Measurements from ENCODE around the gene LDHA. TPM values are rescaled to one million over a fixed set of nuclear protein-coding genes. Genes with fewer than 3 reads are reported as not detected.

The LDHA gene
- polyA plus RNA-seq, 1 donor from 2014 or later, result 39.9 TPM

DNA sequence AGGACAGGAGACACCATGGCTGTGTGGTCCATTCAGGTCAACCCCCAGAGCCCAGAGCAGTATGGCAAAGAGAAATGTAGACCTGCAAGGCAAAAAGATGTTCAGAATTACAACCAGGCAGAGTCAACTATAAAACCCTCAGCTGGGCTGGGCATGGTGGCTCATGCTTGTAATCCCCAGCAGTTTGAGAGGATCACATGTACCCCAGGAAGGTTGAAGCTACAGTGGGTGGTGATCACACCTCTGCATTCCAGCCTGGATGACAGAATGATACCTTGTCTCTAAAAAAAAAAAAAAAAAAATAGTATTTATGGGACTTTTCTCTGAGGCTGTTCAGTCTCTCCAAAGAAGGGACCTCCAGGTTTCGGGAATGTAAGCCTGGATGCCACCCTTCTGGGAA is 18.4 kb upstream of the LDHA start:
- Histone ChIP-seq H3K36me3 (ENCODE audit: insufficient read depth, low read length) (no peaks in the 10 kb centered on the region), H3K4me2 (ENCODE audit: low read length) (no peak overlapping the region), H3K9ac (ENCODE audit: low read length) (no peak overlapping the region), H4K20me1 (ENCODE audit: insufficient read depth) (no peaks in the 10 kb centered on the region), H2AFZ (ENCODE audit: low read depth, low read length) (no peak overlapping the region), H3K27me3 (ENCODE audit: insufficient read depth, low read depth, low read length) (no peaks in the 10 kb centered on the region), H3K9me3 (ENCODE audit: low read length) (no peaks in the 10 kb centered on the region), H3K79me2 (replicated peaks; ENCODE audit: insufficient read depth, low read length) (no peaks in the 10 kb centered on the region), H3K9me2 (ENCODE audit: insufficient read depth, low read length) (no peaks in the 10 kb centered on the region), H3K4me3 (ENCODE audit: low read length) (no peak overlapping the region), H3F3A (ENCODE audit: insufficient read depth, low read length, poor library complexity, severe bottlenecking) (no peaks in the 10 kb centered on the region), H3K27ac (ENCODE audit: low read length) (no peak overlapping the region)
- TF ChIP-seq POLR2AphosphoS5 (IDR thresholded peaks at IDR 0.05) (no peak), SMC3 (conservative IDR thresholded peaks at IDR 0.05; ENCODE audit: poor library complexity) (no peak), EP300 (conservative IDR thresholded peaks at IDR 0.05; ENCODE audit: poor library complexity, severe bottlenecking) (no peak)

DNA sequence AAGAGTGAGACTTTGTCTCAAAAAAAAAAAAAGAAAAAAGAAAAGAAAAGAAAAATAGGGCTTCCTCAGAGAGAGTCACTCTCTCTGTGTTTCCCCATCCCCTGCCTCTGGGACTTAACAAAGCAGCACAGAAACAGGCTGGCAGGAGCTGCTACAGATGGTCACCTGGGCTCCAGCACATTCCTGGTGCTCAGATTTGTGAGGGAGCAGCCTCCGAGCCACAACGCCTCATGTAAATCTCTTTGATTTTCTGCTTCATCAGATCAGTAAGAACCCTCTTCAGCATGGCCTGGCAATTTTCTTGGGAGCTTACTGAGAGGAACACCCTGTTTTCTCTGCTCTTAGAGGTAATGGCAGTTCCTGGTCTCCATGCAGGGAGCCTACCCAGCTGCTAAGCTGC is 15.2 kb upstream of the LDHA start:
- Histone ChIP-seq H3K36me3 (ENCODE audit: insufficient read depth, low read length) (no peaks in the 10 kb centered on the region), H3K4me2 (ENCODE audit: low read length) (no peak overlapping the region), H3F3A (ENCODE audit: insufficient read depth, low read length, poor library complexity, severe bottlenecking) (no peaks in the 10 kb centered on the region), H3K4me3 (ENCODE audit: low read length) (no peak overlapping the region), H2AFZ (ENCODE audit: low read depth, low read length) (no peak overlapping the region), H3K9ac (ENCODE audit: low read length) (no peak overlapping the region), H3K9me3 (ENCODE audit: low read length) (no peaks in the 10 kb centered on the region), H3K9me2 (ENCODE audit: insufficient read depth, low read length) (no peaks in the 10 kb centered on the region), H4K20me1 (ENCODE audit: insufficient read depth) (no peaks in the 10 kb centered on the region), H3K27me3 (ENCODE audit: insufficient read depth, low read depth, low read length) (no peaks in the 10 kb centered on the region), H3K27ac (ENCODE audit: low read length) (no peak overlapping the region), H3K79me2 (replicated peaks; ENCODE audit: insufficient read depth, low read length) (no peaks in the 10 kb centered on the region)
- TF ChIP-seq, protein P1, sequence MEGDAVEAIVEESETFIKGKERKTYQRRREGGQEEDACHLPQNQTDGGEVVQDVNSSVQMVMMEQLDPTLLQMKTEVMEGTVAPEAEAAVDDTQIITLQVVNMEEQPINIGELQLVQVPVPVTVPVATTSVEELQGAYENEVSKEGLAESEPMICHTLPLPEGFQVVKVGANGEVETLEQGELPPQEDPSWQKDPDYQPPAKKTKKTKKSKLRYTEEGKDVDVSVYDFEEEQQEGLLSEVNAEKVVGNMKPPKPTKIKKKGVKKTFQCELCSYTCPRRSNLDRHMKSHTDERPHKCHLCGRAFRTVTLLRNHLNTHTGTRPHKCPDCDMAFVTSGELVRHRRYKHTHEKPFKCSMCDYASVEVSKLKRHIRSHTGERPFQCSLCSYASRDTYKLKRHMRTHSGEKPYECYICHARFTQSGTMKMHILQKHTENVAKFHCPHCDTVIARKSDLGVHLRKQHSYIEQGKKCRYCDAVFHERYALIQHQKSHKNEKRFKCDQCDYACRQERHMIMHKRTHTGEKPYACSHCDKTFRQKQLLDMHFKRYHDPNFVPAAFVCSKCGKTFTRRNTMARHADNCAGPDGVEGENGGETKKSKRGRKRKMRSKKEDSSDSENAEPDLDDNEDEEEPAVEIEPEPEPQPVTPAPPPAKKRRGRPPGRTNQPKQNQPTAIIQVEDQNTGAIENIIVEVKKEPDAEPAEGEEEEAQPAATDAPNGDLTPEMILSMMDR (IDR thresholded peaks at IDR 0.05; ENCODE audit: poor library complexity, severe bottlenecking), result no peak
- TF ChIP-seq, protein P2, sequence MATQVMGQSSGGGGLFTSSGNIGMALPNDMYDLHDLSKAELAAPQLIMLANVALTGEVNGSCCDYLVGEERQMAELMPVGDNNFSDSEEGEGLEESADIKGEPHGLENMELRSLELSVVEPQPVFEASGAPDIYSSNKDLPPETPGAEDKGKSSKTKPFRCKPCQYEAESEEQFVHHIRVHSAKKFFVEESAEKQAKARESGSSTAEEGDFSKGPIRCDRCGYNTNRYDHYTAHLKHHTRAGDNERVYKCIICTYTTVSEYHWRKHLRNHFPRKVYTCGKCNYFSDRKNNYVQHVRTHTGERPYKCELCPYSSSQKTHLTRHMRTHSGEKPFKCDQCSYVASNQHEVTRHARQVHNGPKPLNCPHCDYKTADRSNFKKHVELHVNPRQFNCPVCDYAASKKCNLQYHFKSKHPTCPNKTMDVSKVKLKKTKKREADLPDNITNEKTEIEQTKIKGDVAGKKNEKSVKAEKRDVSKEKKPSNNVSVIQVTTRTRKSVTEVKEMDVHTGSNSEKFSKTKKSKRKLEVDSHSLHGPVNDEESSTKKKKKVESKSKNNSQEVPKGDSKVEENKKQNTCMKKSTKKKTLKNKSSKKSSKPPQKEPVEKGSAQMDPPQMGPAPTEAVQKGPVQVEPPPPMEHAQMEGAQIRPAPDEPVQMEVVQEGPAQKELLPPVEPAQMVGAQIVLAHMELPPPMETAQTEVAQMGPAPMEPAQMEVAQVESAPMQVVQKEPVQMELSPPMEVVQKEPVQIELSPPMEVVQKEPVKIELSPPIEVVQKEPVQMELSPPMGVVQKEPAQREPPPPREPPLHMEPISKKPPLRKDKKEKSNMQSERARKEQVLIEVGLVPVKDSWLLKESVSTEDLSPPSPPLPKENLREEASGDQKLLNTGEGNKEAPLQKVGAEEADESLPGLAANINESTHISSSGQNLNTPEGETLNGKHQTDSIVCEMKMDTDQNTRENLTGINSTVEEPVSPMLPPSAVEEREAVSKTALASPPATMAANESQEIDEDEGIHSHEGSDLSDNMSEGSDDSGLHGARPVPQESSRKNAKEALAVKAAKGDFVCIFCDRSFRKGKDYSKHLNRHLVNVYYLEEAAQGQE (IDR thresholded peaks at IDR 0.05; ENCODE audit: borderline replicate concordance), result no peak

DNA sequence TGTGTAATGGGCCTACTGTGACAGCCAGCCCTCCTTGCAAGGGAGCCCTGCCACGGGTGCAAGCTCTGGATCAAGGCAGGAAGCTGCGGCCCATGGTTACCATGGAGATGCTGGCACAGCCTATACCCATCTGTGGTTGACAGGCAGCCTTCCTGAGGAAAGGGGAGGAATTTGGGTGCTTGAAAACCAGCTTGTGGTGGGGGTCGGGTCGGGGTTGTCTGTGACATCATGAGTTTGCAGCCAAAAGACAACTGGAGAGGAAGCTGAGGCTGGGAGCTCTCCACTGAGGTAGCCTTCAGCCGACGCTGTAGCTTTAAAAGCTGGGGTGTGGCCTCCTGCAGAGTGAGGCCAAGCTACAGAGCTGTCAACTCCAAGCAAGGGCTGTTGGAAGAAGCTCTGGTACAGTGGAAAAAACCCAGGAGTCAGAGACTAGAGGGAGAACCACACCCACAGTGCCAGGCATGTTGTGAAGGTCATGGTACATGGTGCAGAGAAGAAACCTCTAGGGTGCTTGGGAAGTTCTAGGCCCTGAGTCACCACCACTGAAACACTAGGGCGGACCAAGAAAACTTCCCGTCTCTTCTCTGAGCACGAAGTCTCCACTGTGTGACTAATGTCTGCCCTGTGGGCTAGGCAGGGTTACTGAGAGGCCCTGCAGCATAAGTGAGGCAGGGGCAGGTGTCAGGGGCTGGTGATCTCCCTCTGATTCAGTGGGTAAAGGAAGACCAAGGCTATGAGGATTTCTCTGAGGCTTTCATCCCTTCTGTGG is 10.8 kb upstream of the LDHA start:
- no peaks in the 10 kb centered on the region for H3F3A ChIP-seq (ENCODE audit: insufficient read depth, low read length, poor library complexity, severe bottlenecking)
- H3K9me3 ChIP-seq (ENCODE audit: low read length), result no peaks in the 10 kb centered on the region
- H2AFZ ChIP-seq (ENCODE audit: low read depth, low read length), result no peak overlapping the region
- no peaks in the 10 kb centered on the region for H3K27me3 ChIP-seq (ENCODE audit: insufficient read depth, low read depth, low read length)
- no peaks in the 10 kb centered on the region for H4K20me1 ChIP-seq (ENCODE audit: insufficient read depth)
- no peak overlapping the region for H3K4me2 ChIP-seq (ENCODE audit: low read length)
- H3K9ac ChIP-seq (ENCODE audit: low read length), result no peak overlapping the region
- H3K36me3 ChIP-seq (ENCODE audit: insufficient read depth, low read length), result no peaks in the 10 kb centered on the region
- H3K79me2 ChIP-seq (replicated peaks; ENCODE audit: insufficient read depth, low read length), result no peaks in the 10 kb centered on the region
- no peaks in the 10 kb centered on the region for H3K9me2 ChIP-seq (ENCODE audit: insufficient read depth, low read length)
- TF ChIP-seq TAF1 (IDR thresholded peaks at IDR 0.05; ENCODE audit: low read depth) (no peak), EZH2 (IDR thresholded peaks at IDR 0.05; ENCODE audit: borderline replicate concordance, insufficient read depth, low read length, poor library complexity, severe bottlenecking) (no peak), RAD21 (conservative IDR thresholded peaks at IDR 0.05) (no peak), EP300 (conservative IDR thresholded peaks at IDR 0.05; ENCODE audit: poor library complexity, severe bottlenecking) (no peak), SMC3 (conservative IDR thresholded peaks at IDR 0.05; ENCODE audit: poor library complexity) (no peak), MXI1 (conservative IDR thresholded peaks at IDR 0.05; ENCODE audit: poor library complexity, severe bottlenecking) (no peak), POLR2AphosphoS5 (IDR thresholded peaks at IDR 0.05) (no peak)
- TF ChIP-seq, protein P1 (IDR thresholded peaks at IDR 0.05; ENCODE audit: poor library complexity, severe bottlenecking), result no peak
- TF ChIP-seq, protein P2 (IDR thresholded peaks at IDR 0.05; ENCODE audit: borderline replicate concordance), result no peak
- H3K4me3 ChIP-seq (ENCODE audit: low read length), result no peak overlapping the region
- H3K27ac ChIP-seq (ENCODE audit: low read length), result no peak overlapping the region

Measured in neural cell (in vitro differentiated cells).